Measurements from ENCODE around the gene SPSB2. TPM values are rescaled to one million over a fixed set of nuclear protein-coding genes. Genes with fewer than 3 reads are reported as not detected.

SPSB2 gene
- total RNA-seq, 1 donor: 11.9 TPM

GRCh38 chr12:6821591-6822425 lies 51.3 kb downstream of the SPSB2 start, which contains the start of gene GPR162:
TSS of gene GPR162 (plus strand) at chr12:6821821. CDS start at chr12:6823899, 2,078 bp downstream.
- TF ChIP-seq, protein P1, sequence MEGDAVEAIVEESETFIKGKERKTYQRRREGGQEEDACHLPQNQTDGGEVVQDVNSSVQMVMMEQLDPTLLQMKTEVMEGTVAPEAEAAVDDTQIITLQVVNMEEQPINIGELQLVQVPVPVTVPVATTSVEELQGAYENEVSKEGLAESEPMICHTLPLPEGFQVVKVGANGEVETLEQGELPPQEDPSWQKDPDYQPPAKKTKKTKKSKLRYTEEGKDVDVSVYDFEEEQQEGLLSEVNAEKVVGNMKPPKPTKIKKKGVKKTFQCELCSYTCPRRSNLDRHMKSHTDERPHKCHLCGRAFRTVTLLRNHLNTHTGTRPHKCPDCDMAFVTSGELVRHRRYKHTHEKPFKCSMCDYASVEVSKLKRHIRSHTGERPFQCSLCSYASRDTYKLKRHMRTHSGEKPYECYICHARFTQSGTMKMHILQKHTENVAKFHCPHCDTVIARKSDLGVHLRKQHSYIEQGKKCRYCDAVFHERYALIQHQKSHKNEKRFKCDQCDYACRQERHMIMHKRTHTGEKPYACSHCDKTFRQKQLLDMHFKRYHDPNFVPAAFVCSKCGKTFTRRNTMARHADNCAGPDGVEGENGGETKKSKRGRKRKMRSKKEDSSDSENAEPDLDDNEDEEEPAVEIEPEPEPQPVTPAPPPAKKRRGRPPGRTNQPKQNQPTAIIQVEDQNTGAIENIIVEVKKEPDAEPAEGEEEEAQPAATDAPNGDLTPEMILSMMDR (IDR thresholded peaks at IDR 0.05; ENCODE audit: extremely low read depth, low read depth, low read length): no peak
- H3K27ac ChIP-seq (ENCODE audit: low read depth, low read length): no peak within 1 kb of the TSS
- H3K27me3 ChIP-seq (ENCODE audit: insufficient read depth, low read length): peaks cover 9% of the 10 kb centered on the region

More at GRCh38 chr12:6821591-6822425, 51.3 kb downstream of the SPSB2 start, which contains the start of gene GPR162:
- peak; percentile 95 for DNase-seq (ENCODE audit: insufficient read length, low spot score, missing footprints)
- Histone ChIP-seq H3K4me3 (ENCODE audit: insufficient read depth, low read length) (peak within 1 kb of the TSS; percentile 65), H3K9me3 (ENCODE audit: low read depth, low read length) (no peaks in the 10 kb centered on the region), H3K79me2 (ENCODE audit: insufficient read depth, low read length) (no peaks in the 10 kb centered on the region), H3K4me1 (ENCODE audit: insufficient read depth, low read length) (peaks cover 10% of the 10 kb centered on the region), H4K20me1 (ENCODE audit: insufficient read depth, low read length) (peaks cover 9% of the 10 kb centered on the region), H3K4me2 (ENCODE audit: insufficient read depth, low read length) (peak within 1 kb of the TSS; percentile 73), H2AFZ (ENCODE audit: low read length) (no peak within 1 kb of the TSS), H3K36me3 (ENCODE audit: insufficient read depth, low read length) (no peaks in the 10 kb centered on the region)

Other genes starting within 250 kb of the SPSB2 start
- gene LPAR5, start 237.3 kb downstream of the SPSB2 start, total RNA-seq: under 0.01 TPM in 1 of 2 replicates, not detected in the other
- under 0.01 and 0.36 TPM in 2 replicates for gene ACRBP, start 225.9 kb downstream of the SPSB2 start, total RNA-seq
- 46.9 and 53.6 TPM in 2 replicates for gene ING4, start 210.2 kb downstream of the SPSB2 start, total RNA-seq
- 19.9 and 22.4 TPM in 2 replicates for gene ZNF384, start 183.9 kb downstream of the SPSB2 start, total RNA-seq
- gene PIANP, start 172.5 kb downstream of the SPSB2 start, total RNA-seq: not detected in 2 replicates
- 91.9 and 98.8 TPM in 2 replicates for gene COPS7A, start 149.3 kb downstream of the SPSB2 start, total RNA-seq
- gene MLF2, start 120.2 kb downstream of the SPSB2 start, total RNA-seq: 118 and 138 TPM in 2 replicates
- 70.4 and 72.7 TPM in 2 replicates for gene PTMS, start 106.9 kb downstream of the SPSB2 start, total RNA-seq
- gene LAG3, start 100.8 kb downstream of the SPSB2 start, total RNA-seq: not detected in 2 replicates
- gene CD4, start 83.8 kb downstream of the SPSB2 start, total RNA-seq: 10.9 and 15.0 TPM in 2 replicates
- gene GPR162, start 51.5 kb downstream of the SPSB2 start, total RNA-seq: 1.4 and 5.0 TPM in 2 replicates
- gene P3H3, start 44.9 kb downstream of the SPSB2 start, total RNA-seq: 108 and 130 TPM in 2 replicates
- 1.4 and 2.7 TPM in 2 replicates for gene GNB3, start 32.4 kb downstream of the SPSB2 start, total RNA-seq
- gene CDCA3, start 22.0 kb downstream of the SPSB2 start, total RNA-seq: 4.0 and 5.0 TPM in 2 replicates
- 65.7 and 77.1 TPM in 2 replicates for gene USP5, start 21.2 kb downstream of the SPSB2 start, total RNA-seq
- 385 and 553 TPM in 2 replicates for gene TPI1, start 5.8 kb downstream of the SPSB2 start, total RNA-seq
- gene LRRC23, start 31.5 kb upstream of the SPSB2 start, total RNA-seq: 7.1 and 7.6 TPM in 2 replicates
- 8.5 and 13.4 TPM in 2 replicates for gene ENO2, start 41.3 kb upstream of the SPSB2 start, total RNA-seq
- 10.3 and 14.1 TPM in 2 replicates for gene ATN1, start 54.7 kb upstream of the SPSB2 start, total RNA-seq
- not detected in 2 replicates for gene RNU7-1, start 70.5 kb upstream of the SPSB2 start, total RNA-seq
- 81.4 and 93.4 TPM in 2 replicates for gene C12orf57, start 70.7 kb upstream of the SPSB2 start, total RNA-seq
- gene PTPN6, start 78.1 kb upstream of the SPSB2 start, total RNA-seq: 0.29 and 0.36 TPM in 2 replicates
- 161 and 168 TPM in 2 replicates for gene PHB2, start 97.4 kb upstream of the SPSB2 start, total RNA-seq
- 21.0 and 25.3 TPM in 2 replicates for gene EMG1, start 97.6 kb upstream of the SPSB2 start, total RNA-seq
- 20.3 and 23.6 TPM in 2 replicates for gene LPCAT3, start 145.2 kb upstream of the SPSB2 start, total RNA-seq
- gene C1S, start 187.4 kb upstream of the SPSB2 start, total RNA-seq: 443 and 478 TPM in 2 replicates
- gene C1R, start 219.1 kb upstream of the SPSB2 start, total RNA-seq: 313 and 330 TPM in 2 replicates
- 63.7 and 67.5 TPM in 2 replicates for gene C1RL, start 235.9 kb upstream of the SPSB2 start, total RNA-seq

Measured in osteoblast (primary cell).